Liver (tissue), 3 donors: ENCODE measurements around the gene PLCD3.

Experiments used
- EGR1 ChIP-seq, 2 donors: IDR thresholded peaks; 2 replicates each; pipeline ENCODE4 v1.6.1; 2016 to 2018; ENCODE audit warnings: antibody characterized with exemption in 2 of 2, low read depth in 2 of 2
- GABPA ChIP-seq, 2 donors: IDR thresholded peaks in 1 of 2; conservative IDR thresholded peaks in 1 of 2; 2 replicates each; pipeline ENCODE4 v1.6.1; 2016; ENCODE audit warnings: antibody characterized with exemption in 2 of 2, mild to moderate bottlenecking in 1 of 2, moderate library complexity in 1 of 2
- MAX ChIP-seq: IDR thresholded peaks from 2 replicates; pipeline ENCODE4 v1.6.1; 2016; ENCODE audit warnings: antibody characterized with exemption
- RAD21 ChIP-seq, 2 donors: IDR thresholded peaks; 2 replicates each; pipeline ENCODE4 v1.6.1; 2016; ENCODE audit warnings: antibody characterized with exemption in 2 of 2, mild to moderate bottlenecking in 2 of 2
- RXRA ChIP-seq, 2 donors: IDR thresholded peaks; 2 replicates each; pipeline ENCODE4 v1.6.1; 2017 to 2018; ENCODE audit warnings: antibody characterized with exemption in 2 of 2, mild to moderate bottlenecking in 1 of 2
- SP1 ChIP-seq: IDR thresholded peaks from 2 replicates; pipeline ENCODE4 v1.6.1; 2018; ENCODE audit warnings: antibody characterized with exemption, mild to moderate bottlenecking
- TAF1 ChIP-seq: conservative IDR thresholded peaks from 2 replicates; pipeline ENCODE4 v1.6.1; 2016; ENCODE audit warnings: antibody characterized with exemption, mild to moderate bottlenecking
- YY1 ChIP-seq: IDR thresholded peaks from 2 replicates; pipeline ENCODE4 v1.6.1; 2016; ENCODE audit warnings: antibody characterized with exemption, mild to moderate bottlenecking
- TF ChIP-seq, protein P1 (sequence below): fragments of 150-350 bp; IDR thresholded peaks from 2 replicates; pipeline ENCODE4 v1.5.1; 2017; ENCODE audit warnings: improper control_type of control experiment, low read depth, low read length; ENCODE audit not compliant: missing input control
- TF ChIP-seq, protein P2 (sequence below): IDR thresholded peaks from 2 replicates; pipeline ENCODE4 v1.6.1; 2016; ENCODE audit warnings: antibody characterized with exemption, mild to moderate bottlenecking
- donor health status: healthy.
- donor health status: healthy.

DNA sequence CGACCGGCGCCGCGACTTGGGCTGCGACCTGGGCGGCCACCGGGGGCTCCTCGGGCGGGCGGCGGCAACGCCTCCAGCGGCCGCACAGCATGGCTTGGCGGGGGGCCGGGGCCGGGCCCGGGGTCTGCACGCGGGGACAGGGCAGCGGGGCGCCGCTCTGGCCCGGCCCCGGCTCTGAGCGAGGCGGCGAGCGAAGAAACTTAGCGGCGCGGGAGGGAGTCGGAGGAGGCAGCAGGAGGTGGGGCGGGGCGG, at the start of gene PLCD3:
- TF ChIP-seq, protein P1, sequence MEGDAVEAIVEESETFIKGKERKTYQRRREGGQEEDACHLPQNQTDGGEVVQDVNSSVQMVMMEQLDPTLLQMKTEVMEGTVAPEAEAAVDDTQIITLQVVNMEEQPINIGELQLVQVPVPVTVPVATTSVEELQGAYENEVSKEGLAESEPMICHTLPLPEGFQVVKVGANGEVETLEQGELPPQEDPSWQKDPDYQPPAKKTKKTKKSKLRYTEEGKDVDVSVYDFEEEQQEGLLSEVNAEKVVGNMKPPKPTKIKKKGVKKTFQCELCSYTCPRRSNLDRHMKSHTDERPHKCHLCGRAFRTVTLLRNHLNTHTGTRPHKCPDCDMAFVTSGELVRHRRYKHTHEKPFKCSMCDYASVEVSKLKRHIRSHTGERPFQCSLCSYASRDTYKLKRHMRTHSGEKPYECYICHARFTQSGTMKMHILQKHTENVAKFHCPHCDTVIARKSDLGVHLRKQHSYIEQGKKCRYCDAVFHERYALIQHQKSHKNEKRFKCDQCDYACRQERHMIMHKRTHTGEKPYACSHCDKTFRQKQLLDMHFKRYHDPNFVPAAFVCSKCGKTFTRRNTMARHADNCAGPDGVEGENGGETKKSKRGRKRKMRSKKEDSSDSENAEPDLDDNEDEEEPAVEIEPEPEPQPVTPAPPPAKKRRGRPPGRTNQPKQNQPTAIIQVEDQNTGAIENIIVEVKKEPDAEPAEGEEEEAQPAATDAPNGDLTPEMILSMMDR: no peak
- TF ChIP-seq, protein P2, sequence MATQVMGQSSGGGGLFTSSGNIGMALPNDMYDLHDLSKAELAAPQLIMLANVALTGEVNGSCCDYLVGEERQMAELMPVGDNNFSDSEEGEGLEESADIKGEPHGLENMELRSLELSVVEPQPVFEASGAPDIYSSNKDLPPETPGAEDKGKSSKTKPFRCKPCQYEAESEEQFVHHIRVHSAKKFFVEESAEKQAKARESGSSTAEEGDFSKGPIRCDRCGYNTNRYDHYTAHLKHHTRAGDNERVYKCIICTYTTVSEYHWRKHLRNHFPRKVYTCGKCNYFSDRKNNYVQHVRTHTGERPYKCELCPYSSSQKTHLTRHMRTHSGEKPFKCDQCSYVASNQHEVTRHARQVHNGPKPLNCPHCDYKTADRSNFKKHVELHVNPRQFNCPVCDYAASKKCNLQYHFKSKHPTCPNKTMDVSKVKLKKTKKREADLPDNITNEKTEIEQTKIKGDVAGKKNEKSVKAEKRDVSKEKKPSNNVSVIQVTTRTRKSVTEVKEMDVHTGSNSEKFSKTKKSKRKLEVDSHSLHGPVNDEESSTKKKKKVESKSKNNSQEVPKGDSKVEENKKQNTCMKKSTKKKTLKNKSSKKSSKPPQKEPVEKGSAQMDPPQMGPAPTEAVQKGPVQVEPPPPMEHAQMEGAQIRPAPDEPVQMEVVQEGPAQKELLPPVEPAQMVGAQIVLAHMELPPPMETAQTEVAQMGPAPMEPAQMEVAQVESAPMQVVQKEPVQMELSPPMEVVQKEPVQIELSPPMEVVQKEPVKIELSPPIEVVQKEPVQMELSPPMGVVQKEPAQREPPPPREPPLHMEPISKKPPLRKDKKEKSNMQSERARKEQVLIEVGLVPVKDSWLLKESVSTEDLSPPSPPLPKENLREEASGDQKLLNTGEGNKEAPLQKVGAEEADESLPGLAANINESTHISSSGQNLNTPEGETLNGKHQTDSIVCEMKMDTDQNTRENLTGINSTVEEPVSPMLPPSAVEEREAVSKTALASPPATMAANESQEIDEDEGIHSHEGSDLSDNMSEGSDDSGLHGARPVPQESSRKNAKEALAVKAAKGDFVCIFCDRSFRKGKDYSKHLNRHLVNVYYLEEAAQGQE: no peak
- TF ChIP-seq MAX (no peak), SP1 (no peak), RAD21 (IDR thresholded peaks at IDR 0.05) (no peak), TAF1 (no peak), EGR1 (IDR thresholded peaks at IDR 0.05; ENCODE audit: low read depth in 2 of 2) (no peak), GABPA (IDR thresholded peaks at IDR 0.05 in 1 of 2, conservative IDR thresholded peaks at IDR 0.05 in 1 of 2) (no peak), YY1 (no peak), RXRA (IDR thresholded peaks at IDR 0.05) (no peak)
